Measurements from ENCODE around the gene GPR132.

DNA sequence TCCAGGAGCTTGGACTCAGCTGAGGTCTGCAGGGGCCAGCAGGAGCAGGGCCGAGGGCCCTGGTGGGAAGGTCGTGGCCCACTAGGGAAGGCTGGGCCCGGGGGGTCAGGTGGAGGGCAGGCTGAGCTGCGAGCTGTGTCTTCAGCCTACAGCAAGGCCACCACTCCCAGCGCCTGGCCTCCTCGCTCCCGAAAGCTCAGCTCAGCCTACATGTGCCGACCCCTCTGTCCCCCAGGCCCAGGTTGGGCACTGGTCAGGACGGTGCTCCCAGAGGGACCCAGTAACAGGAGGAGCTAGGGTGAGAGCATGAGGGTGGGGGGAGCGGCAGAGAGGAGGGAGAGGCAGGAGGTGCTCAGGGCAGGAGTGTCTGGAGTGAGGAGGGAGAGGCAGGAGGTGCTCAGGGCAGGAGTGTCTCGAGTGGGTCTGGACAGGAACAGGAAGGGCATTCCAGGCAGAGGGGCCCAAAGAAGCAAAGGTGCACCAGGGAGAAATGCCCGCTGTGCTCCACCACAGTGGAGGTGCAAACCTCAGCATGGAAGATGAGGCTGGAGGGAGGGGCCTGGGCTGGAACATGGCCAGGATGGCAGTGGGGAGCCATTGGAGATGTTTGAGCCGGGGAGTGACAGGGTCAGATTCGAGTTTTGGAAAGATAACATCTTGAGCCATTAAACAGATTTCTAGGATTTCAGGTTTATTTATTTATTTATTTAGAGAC is 29.1 kb upstream of the GPR132 start:
- TF ChIP-seq POLR2A (IDR thresholded peaks at IDR 0.05) (no peak), POLR2AphosphoS5 (IDR thresholded peaks at IDR 0.05) (no peak), EP300 (IDR thresholded peaks at IDR 0.05) (no peak)
- TF ChIP-seq, protein P1, sequence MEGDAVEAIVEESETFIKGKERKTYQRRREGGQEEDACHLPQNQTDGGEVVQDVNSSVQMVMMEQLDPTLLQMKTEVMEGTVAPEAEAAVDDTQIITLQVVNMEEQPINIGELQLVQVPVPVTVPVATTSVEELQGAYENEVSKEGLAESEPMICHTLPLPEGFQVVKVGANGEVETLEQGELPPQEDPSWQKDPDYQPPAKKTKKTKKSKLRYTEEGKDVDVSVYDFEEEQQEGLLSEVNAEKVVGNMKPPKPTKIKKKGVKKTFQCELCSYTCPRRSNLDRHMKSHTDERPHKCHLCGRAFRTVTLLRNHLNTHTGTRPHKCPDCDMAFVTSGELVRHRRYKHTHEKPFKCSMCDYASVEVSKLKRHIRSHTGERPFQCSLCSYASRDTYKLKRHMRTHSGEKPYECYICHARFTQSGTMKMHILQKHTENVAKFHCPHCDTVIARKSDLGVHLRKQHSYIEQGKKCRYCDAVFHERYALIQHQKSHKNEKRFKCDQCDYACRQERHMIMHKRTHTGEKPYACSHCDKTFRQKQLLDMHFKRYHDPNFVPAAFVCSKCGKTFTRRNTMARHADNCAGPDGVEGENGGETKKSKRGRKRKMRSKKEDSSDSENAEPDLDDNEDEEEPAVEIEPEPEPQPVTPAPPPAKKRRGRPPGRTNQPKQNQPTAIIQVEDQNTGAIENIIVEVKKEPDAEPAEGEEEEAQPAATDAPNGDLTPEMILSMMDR (IDR thresholded peaks at IDR 0.05), result no peak

Measured in stomach (tissue), 4 donors.